ENCODE data around the gene PTPRR. TPM values are rescaled to one million over a fixed set of nuclear protein-coding genes. Genes with fewer than 3 reads are reported as not detected.

PTPRR gene
- total RNA-seq, 1 experiment from 2014 or later: 1.3 TPM

DNA sequence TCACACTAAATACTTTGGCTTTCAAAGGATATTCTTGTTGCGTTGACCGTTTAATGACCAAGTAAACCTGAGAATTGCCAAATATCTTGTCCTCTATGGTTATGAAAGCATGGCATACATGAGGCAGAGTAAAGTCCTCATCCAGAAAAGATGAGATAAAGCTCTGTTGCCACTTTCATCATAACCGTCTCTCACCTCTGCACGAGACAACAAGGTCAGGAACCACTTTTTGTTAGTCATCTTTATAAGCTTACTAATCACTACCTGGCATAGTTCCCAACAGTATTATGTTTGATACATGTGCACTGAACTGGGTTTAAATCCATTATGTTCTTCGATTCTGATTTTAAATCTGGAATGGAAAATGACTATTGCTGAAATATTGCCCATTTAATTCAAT is 314.6 kb downstream of the PTPRR start:
- no peak for DNase-seq
- Mint-ChIP-seq H3K27me3 (ENCODE audit: insufficient read depth, unreplicated experiment) (peaks cover 9% of the 10 kb centered on the region), H3K4me3 (ENCODE audit: unreplicated experiment) (no peak overlapping the region), H3K27ac (ENCODE audit: unreplicated experiment) (no peak overlapping the region), H3K36me3 (ENCODE audit: insufficient read depth, unreplicated experiment) (no peaks in the 10 kb centered on the region), H3K4me1 (ENCODE audit: low read depth, unreplicated experiment) (no peaks in the 10 kb centered on the region), H3K9me3 (ENCODE audit: unreplicated experiment) (no peaks in the 10 kb centered on the region)
- Histone ChIP-seq H3K9me3 (no peaks in the 10 kb centered on the region), H3K27me3 (replicated peaks; ENCODE audit: control insufficient read depth, insufficient read depth, low read length) (peaks cover 2% of the 10 kb centered on the region; the same call in 1 of the 2 replicates), H3K36me3 (ENCODE audit: control insufficient read depth, insufficient read depth, low read length) (no peaks in the 10 kb centered on the region), H3K4me3 (ENCODE audit: low read depth, low read length) (no peak overlapping the region), H3K4me1 (no peaks in the 10 kb centered on the region)
- TF ChIP-seq, protein P1, sequence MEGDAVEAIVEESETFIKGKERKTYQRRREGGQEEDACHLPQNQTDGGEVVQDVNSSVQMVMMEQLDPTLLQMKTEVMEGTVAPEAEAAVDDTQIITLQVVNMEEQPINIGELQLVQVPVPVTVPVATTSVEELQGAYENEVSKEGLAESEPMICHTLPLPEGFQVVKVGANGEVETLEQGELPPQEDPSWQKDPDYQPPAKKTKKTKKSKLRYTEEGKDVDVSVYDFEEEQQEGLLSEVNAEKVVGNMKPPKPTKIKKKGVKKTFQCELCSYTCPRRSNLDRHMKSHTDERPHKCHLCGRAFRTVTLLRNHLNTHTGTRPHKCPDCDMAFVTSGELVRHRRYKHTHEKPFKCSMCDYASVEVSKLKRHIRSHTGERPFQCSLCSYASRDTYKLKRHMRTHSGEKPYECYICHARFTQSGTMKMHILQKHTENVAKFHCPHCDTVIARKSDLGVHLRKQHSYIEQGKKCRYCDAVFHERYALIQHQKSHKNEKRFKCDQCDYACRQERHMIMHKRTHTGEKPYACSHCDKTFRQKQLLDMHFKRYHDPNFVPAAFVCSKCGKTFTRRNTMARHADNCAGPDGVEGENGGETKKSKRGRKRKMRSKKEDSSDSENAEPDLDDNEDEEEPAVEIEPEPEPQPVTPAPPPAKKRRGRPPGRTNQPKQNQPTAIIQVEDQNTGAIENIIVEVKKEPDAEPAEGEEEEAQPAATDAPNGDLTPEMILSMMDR (IDR thresholded peaks at IDR 0.05; ENCODE audit: insufficient read depth in 1 of 2, low read depth in 1 of 2, low read length in 1 of 2, severe bottlenecking in 1 of 2, unreplicated experiment in 1 of 2): no peak
- CTCF ChIA-PET: interaction anchor here (0.6 kb wide), 1 partner anchor 43 kb away, joined by 3 read pairs; no protein-coding TSS in a partner anchor
- POLR2A ChIA-PET: no interaction called here
- intact Hi-C loops (cut with micrococcal nuclease; ENCODE audit: unreplicated experiment): loop anchor here (10.0 kb wide), 1 partner anchor 239 kb away; no protein-coding TSS in a partner anchor
- BruUV-seq (replicated peaks): no TSS peak

DNA sequence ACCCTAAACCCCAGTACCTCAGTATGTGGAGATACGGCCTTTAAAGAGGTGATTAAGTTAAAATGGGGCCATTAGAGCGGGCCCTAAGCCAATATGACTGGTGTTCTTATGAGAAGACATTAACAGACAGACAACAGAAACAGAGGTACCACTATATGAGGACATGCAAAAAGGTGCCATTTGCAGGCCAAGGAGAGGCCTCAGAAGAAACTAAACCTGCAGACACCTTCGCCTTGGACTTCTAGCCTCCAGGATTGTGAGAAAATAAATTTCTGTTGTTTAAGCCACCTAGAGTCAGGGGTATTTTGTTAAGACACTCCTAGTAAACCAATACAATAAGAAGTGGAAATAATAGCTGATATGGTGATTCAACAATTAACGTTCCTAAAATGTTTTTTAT is 315.9 kb downstream of the PTPRR start:
- DNase-seq: no peak
- intact Hi-C loops (cut with micrococcal nuclease; ENCODE audit: unreplicated experiment): loop anchor here (10.0 kb wide), 1 partner anchor 240 kb away; no protein-coding TSS in a partner anchor
- H3K4me3 Mint-ChIP-seq (ENCODE audit: unreplicated experiment): no peak overlapping the region
- POLR2A ChIA-PET: no interaction called here
- no peaks in the 10 kb centered on the region for H3K4me1 Mint-ChIP-seq (ENCODE audit: low read depth, unreplicated experiment)
- H3K27ac Mint-ChIP-seq (ENCODE audit: unreplicated experiment): no peak overlapping the region
- TF ChIP-seq, protein P1 (IDR thresholded peaks at IDR 0.05; ENCODE audit: insufficient read depth in 1 of 2, low read depth in 1 of 2, low read length in 1 of 2, severe bottlenecking in 1 of 2, unreplicated experiment in 1 of 2): no peak
- peaks cover 2% of the 10 kb centered on the region for H3K27me3 Mint-ChIP-seq (ENCODE audit: insufficient read depth, unreplicated experiment)
- H3K36me3 Mint-ChIP-seq (ENCODE audit: insufficient read depth, unreplicated experiment): no peaks in the 10 kb centered on the region
- Histone ChIP-seq H3K36me3 (ENCODE audit: control insufficient read depth, insufficient read depth, low read length) (no peaks in the 10 kb centered on the region), H3K4me1 (no peaks in the 10 kb centered on the region), H3K4me3 (ENCODE audit: low read depth, low read length) (no peak overlapping the region), H3K9me3 (no peaks in the 10 kb centered on the region), H3K27me3 (replicated peaks; ENCODE audit: control insufficient read depth, insufficient read depth, low read length) (peaks cover 2% of the 10 kb centered on the region; the same call in 1 of the 2 replicates)
- CTCF ChIA-PET: no interaction called here
- BruUV-seq (replicated peaks): no TSS peak
- H3K9me3 Mint-ChIP-seq (ENCODE audit: unreplicated experiment): no peaks in the 10 kb centered on the region

DNA sequence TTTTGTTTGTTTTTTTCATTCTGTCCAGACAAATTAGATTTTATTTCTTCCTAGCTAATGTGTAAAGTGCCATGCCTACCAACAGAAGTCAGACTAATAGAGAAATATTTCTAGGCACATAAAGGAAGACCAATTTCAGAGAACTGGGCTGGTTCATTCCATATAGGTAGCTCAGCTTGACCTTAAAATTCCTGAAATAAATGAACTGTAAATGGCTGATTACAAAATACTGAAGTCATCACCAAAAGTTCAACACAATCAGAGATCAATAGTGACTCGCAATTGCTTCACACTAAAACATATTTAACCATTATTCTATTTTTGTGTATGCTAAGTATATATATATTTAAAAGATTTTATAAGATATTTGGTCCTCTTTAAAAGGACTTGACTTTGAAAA is 317.5 kb downstream of the PTPRR start:
- Mint-ChIP-seq H3K4me3 (ENCODE audit: unreplicated experiment) (no peak overlapping the region), H3K4me1 (ENCODE audit: low read depth, unreplicated experiment) (no peaks in the 10 kb centered on the region), H3K27ac (ENCODE audit: unreplicated experiment) (no peak overlapping the region), H3K9me3 (ENCODE audit: unreplicated experiment) (no peaks in the 10 kb centered on the region), H3K27me3 (ENCODE audit: insufficient read depth, unreplicated experiment) (peaks cover 2% of the 10 kb centered on the region), H3K36me3 (ENCODE audit: insufficient read depth, unreplicated experiment) (no peaks in the 10 kb centered on the region)
- Histone ChIP-seq H3K9me3 (no peaks in the 10 kb centered on the region), H3K4me3 (ENCODE audit: low read depth, low read length) (no peak overlapping the region), H3K36me3 (ENCODE audit: control insufficient read depth, insufficient read depth, low read length) (no peaks in the 10 kb centered on the region), H3K4me1 (no peaks in the 10 kb centered on the region), H3K27me3 (replicated peaks; ENCODE audit: control insufficient read depth, insufficient read depth, low read length) (no peaks in the 10 kb centered on the region)
- no TSS peak for BruUV-seq (replicated peaks)
- intact Hi-C loops (cut with micrococcal nuclease; ENCODE audit: unreplicated experiment): loop anchor here (10.0 kb wide), 1 partner anchor 242 kb away; no protein-coding TSS in a partner anchor
- no peak for DNase-seq
- ChIA-PET CTCF (no interaction called here), POLR2A (no interaction called here)
- TF ChIP-seq, protein P1 (IDR thresholded peaks at IDR 0.05; ENCODE audit: insufficient read depth in 1 of 2, low read depth in 1 of 2, low read length in 1 of 2, severe bottlenecking in 1 of 2, unreplicated experiment in 1 of 2): no peak
